HL-60 (cell line): ENCODE results near the gene TIMP2.

Experiments used
- GABPA ChIP-seq: IDR thresholded peaks from 2 replicates; pipeline ENCODE4 v1.6.1; 2012; ENCODE audit warnings: low read depth
- POLR2AphosphoS5 ChIP-seq: IDR thresholded peaks from 2 replicates; pipeline ENCODE4 v1.6.1; 2012; ENCODE audit warnings: low read depth
- SPI1 ChIP-seq: IDR thresholded peaks from 2 replicates; pipeline ENCODE4 v1.6.1; 2012; ENCODE audit warnings: low read depth, mild to moderate bottlenecking, borderline replicate concordance
- TF ChIP-seq, protein P1 (sequence below): IDR thresholded peaks from one replicate; pipeline ENCODE4 v1.5.1; 2011; ENCODE audit warnings: low read length, control low read depth, inconsistent platforms; ENCODE audit not compliant: insufficient read depth
- TF ChIP-seq, protein P2 (sequence below): IDR thresholded peaks from 2 replicates; pipeline ENCODE4 v1.6.1; 2012; ENCODE audit warnings: low read depth; ENCODE audit not compliant: insufficient replicate concordance

DNA sequence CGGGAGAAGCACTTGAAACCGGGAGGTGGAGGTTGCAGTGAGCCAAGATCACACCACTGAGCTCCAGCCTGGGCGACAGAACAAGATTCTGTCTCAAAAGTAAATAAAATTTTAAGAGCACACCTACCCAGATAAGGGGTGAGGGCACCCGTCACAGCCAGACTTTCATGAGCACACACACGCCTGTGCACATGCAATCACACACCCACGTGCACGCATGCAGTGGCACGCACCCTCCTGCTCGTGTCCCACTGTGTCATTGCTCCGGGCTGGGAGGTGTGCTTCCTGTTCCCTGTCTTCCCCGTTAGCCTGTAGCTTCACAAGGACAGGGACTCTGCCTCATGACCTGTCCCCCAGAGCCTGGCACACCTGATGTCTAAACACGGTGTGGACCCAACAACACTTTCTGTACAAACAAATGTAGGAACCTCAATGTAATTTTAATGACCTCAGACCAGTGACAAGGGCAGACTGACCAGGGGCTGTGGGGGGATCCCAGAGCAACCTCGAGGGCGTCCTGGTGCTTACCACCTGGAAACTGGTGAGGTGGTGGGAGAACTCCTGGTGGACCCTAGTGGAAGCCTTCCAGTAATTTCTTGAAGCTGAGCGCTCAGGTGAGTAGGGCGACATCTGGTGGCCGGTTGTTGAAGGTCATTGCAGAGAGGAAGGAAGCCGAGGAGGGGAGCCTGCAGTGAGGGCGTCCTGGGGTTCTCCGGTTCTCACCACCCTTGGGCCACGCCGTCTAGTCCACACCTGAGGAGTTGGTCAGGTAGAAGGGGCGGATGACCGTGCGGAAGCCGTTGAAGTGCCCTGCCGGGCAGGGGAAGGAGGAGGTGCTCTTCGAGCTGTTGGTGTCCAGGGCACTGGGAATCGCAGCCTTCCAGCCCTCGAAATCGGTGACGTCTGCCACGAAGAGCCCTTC, 45.9 kb upstream of the TIMP2 start:
- TF ChIP-seq, protein P1, sequence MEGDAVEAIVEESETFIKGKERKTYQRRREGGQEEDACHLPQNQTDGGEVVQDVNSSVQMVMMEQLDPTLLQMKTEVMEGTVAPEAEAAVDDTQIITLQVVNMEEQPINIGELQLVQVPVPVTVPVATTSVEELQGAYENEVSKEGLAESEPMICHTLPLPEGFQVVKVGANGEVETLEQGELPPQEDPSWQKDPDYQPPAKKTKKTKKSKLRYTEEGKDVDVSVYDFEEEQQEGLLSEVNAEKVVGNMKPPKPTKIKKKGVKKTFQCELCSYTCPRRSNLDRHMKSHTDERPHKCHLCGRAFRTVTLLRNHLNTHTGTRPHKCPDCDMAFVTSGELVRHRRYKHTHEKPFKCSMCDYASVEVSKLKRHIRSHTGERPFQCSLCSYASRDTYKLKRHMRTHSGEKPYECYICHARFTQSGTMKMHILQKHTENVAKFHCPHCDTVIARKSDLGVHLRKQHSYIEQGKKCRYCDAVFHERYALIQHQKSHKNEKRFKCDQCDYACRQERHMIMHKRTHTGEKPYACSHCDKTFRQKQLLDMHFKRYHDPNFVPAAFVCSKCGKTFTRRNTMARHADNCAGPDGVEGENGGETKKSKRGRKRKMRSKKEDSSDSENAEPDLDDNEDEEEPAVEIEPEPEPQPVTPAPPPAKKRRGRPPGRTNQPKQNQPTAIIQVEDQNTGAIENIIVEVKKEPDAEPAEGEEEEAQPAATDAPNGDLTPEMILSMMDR: peak; percentile 76
- no peak for TF ChIP-seq POLR2AphosphoS5
- TF ChIP-seq GABPA: no peak
- TF ChIP-seq, protein P2, sequence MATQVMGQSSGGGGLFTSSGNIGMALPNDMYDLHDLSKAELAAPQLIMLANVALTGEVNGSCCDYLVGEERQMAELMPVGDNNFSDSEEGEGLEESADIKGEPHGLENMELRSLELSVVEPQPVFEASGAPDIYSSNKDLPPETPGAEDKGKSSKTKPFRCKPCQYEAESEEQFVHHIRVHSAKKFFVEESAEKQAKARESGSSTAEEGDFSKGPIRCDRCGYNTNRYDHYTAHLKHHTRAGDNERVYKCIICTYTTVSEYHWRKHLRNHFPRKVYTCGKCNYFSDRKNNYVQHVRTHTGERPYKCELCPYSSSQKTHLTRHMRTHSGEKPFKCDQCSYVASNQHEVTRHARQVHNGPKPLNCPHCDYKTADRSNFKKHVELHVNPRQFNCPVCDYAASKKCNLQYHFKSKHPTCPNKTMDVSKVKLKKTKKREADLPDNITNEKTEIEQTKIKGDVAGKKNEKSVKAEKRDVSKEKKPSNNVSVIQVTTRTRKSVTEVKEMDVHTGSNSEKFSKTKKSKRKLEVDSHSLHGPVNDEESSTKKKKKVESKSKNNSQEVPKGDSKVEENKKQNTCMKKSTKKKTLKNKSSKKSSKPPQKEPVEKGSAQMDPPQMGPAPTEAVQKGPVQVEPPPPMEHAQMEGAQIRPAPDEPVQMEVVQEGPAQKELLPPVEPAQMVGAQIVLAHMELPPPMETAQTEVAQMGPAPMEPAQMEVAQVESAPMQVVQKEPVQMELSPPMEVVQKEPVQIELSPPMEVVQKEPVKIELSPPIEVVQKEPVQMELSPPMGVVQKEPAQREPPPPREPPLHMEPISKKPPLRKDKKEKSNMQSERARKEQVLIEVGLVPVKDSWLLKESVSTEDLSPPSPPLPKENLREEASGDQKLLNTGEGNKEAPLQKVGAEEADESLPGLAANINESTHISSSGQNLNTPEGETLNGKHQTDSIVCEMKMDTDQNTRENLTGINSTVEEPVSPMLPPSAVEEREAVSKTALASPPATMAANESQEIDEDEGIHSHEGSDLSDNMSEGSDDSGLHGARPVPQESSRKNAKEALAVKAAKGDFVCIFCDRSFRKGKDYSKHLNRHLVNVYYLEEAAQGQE: no peak
- TF ChIP-seq SPI1: peak; percentile 13; the same call in 1 of the 2 replicates
